ENCODE measurements around the gene RAPGEF3. TPM values are rescaled to one million over a fixed set of nuclear protein-coding genes. Genes with fewer than 3 reads are reported as not detected.

RAPGEF3 gene
- total and polyA plus RNA-seq, 2 donors (not counting 1 experiment from before 2014, with no cell fraction given), result 1.8 to 5.2 TPM

- H3K4me1 Mint-ChIP-seq, result peaks cover 16% of the 10 kb centered on the region
- CTCF ChIA-PET, result interaction anchor here (0.6 to 14.1 kb wide), 8 partner anchors 7 to 75 kb away, joined by 3 to 452 read pairs (median 11); partner anchors contain the start of gene SLC48A1
- Histone ChIP-seq H3K79me2 (ENCODE audit: control insufficient read depth, insufficient read depth, low read length) (no peaks in the 10 kb centered on the region), H2AFZ (ENCODE audit: insufficient read depth, low read depth, low read length, poor library complexity, severe bottlenecking) (no peak overlapping the region), H3K9me3 (ENCODE audit: control extremely low read depth in 1 of 3, control insufficient read depth in 2 of 3, insufficient read depth in 1 of 3, low read length in 2 of 3) (no peaks in the 10 kb centered on the region), H3K9ac (ENCODE audit: low read length) (no peak overlapping the region), H3K4me3 (ENCODE audit: control extremely low read depth in 1 of 5, extremely low read depth in 1 of 5, insufficient read depth in 1 of 5, low read depth in 2 of 5, low read length in 4 of 5) (no peak overlapping the region), H4K20me1 (ENCODE audit: control insufficient read depth, insufficient read depth, low read length, poor library complexity, severe bottlenecking) (no peaks in the 10 kb centered on the region), H3K36me3 (replicated peaks in 1 of 2; ENCODE audit: control extremely low read depth in 1 of 2, control insufficient read depth in 1 of 2, extremely low read depth in 1 of 2, insufficient read depth in 2 of 2, low read length in 1 of 2) (no peaks in the 10 kb centered on the region), H3K27ac (ENCODE audit: low read length in 2 of 2) (no peak overlapping the region), H3K4me2 (replicated peaks; ENCODE audit: low read depth, low read length, poor library complexity, severe bottlenecking) (no peak overlapping the region), H3K4me1 (ENCODE audit: control insufficient read depth in 2 of 2, insufficient read depth in 2 of 2, low read length in 2 of 2) (peaks cover 12 to 27% of the 10 kb centered on the region in 2 donors), H3K27me3 (replicated peaks in 1 of 4; ENCODE audit: control extremely low read depth in 1 of 4, control insufficient read depth in 3 of 4, insufficient read depth in 4 of 4, low read length in 3 of 4) (no peaks in the 10 kb centered on the region)
- TF ChIP-seq, protein P1, sequence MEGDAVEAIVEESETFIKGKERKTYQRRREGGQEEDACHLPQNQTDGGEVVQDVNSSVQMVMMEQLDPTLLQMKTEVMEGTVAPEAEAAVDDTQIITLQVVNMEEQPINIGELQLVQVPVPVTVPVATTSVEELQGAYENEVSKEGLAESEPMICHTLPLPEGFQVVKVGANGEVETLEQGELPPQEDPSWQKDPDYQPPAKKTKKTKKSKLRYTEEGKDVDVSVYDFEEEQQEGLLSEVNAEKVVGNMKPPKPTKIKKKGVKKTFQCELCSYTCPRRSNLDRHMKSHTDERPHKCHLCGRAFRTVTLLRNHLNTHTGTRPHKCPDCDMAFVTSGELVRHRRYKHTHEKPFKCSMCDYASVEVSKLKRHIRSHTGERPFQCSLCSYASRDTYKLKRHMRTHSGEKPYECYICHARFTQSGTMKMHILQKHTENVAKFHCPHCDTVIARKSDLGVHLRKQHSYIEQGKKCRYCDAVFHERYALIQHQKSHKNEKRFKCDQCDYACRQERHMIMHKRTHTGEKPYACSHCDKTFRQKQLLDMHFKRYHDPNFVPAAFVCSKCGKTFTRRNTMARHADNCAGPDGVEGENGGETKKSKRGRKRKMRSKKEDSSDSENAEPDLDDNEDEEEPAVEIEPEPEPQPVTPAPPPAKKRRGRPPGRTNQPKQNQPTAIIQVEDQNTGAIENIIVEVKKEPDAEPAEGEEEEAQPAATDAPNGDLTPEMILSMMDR (IDR thresholded peaks at IDR 0.05), result no peak
- TF ChIP-seq EZH2 (IDR thresholded peaks at IDR 0.05; ENCODE audit: borderline replicate concordance, insufficient read depth, low read depth, low read length, poor library complexity, severe bottlenecking), result no peak
- H3K27ac Mint-ChIP-seq, result no peak overlapping the region
- peaks cover 4% of the 10 kb centered on the region for H3K27me3 Mint-ChIP-seq
- ATAC-seq (ENCODE audit: low read depth) (no peak), DNase-seq (peak; percentile 43)
- H3K9me3 Mint-ChIP-seq (ENCODE audit: insufficient read depth), result no peaks in the 10 kb centered on the region
- intact Hi-C loops (cut with micrococcal nuclease), result no loop called here
- H3K4me3 Mint-ChIP-seq, result no peak overlapping the region
- WGBS (ENCODE audit: insufficient coverage), result 62% methylated on average over 5 of the region's 8 CpGs
- POLR2A ChIA-PET, result no interaction called here
These were observed 5.0 kb upstream of the RAPGEF3 start for GRCh38 chr12:47763481-47764346.
